Osteoblast (primary cell): ENCODE results near the gene LIPI. TPM values are rescaled to one million over a fixed set of nuclear protein-coding genes. Genes with fewer than 3 reads are reported as not detected.
A peak's percentile ranks its signal among the peaks of the same experiment; 100 is the strongest.

Source experiments
- DNase-seq: peaks from one replicate; pipeline ENCODE4 v3.0.0; 2011; ENCODE audit warnings: low spot score, mixed read lengths; ENCODE audit not compliant: insufficient read length; ENCODE audit errors: missing footprints
- H2AFZ ChIP-seq: 2 replicates; pipeline ENCODE4 v1.6.0; 2011; ENCODE audit warnings: mild to moderate bottlenecking, low read length
- H3K27ac ChIP-seq: 2 replicates; pipeline ENCODE4 v1.5.1; 2011; ENCODE audit warnings: mild to moderate bottlenecking, low read depth, low read length, moderate library complexity
- H3K27me3 ChIP-seq: 2 replicates; pipeline ENCODE4 v1.6.0; 2012; ENCODE audit warnings: mild to moderate bottlenecking, control low read depth, inconsistent platforms, low read length, moderate library complexity; ENCODE audit not compliant: insufficient read depth
- H3K36me3 ChIP-seq: 2 replicates; pipeline ENCODE4 v1.5.1; 2011; ENCODE audit warnings: mild to moderate bottlenecking, low read length, control low read depth, moderate library complexity; ENCODE audit not compliant: insufficient read depth
- H3K4me1 ChIP-seq: 2 replicates; pipeline ENCODE4 v1.5.1; 2011; ENCODE audit warnings: mild to moderate bottlenecking, low read length, control low read depth, moderate library complexity; ENCODE audit not compliant: insufficient read depth
- H3K4me2 ChIP-seq: 2 replicates; pipeline ENCODE4 v1.6.0; 2011; ENCODE audit warnings: mild to moderate bottlenecking, low read length; ENCODE audit not compliant: insufficient read depth
- H3K4me3 ChIP-seq: fragments of 200-600 bp; sonication (generic); 3 replicates; pipeline ENCODE4 v1.5.1; 2012; ENCODE audit warnings: mild to moderate bottlenecking, low read length, inconsistent platforms; ENCODE audit not compliant: insufficient read depth
- H3K79me2 ChIP-seq: 2 replicates; pipeline ENCODE4 v1.6.0; 2012; ENCODE audit warnings: mild to moderate bottlenecking, low read length, control low read depth, inconsistent platforms; ENCODE audit not compliant: insufficient read depth
- H3K9me3 ChIP-seq: 2 replicates; pipeline ENCODE4 v1.5.1; 2011; ENCODE audit warnings: low read depth, low read length, control low read depth
- H4K20me1 ChIP-seq: 2 replicates; pipeline ENCODE4 v1.6.0; 2012; ENCODE audit warnings: mild to moderate bottlenecking, low read length, control low read depth; ENCODE audit not compliant: insufficient read depth
- total RNA-seq: library from RNA; depleted of rRNA; stranded (reverse); fragments of >200 nt; gene quantifications from 2 replicates; pipeline ENCODE4 v1.2.3, GENCODE V29; 2012
- TF ChIP-seq, protein P1 (sequence below): IDR thresholded peaks from 2 replicates; pipeline ENCODE4 v1.5.1; 2011; ENCODE audit warnings: mild to moderate bottlenecking, low read depth, low read length, moderate library complexity; ENCODE audit errors: extremely low read depth

The LIPI gene
- not detected in 2 replicates for total RNA-seq

DNA sequence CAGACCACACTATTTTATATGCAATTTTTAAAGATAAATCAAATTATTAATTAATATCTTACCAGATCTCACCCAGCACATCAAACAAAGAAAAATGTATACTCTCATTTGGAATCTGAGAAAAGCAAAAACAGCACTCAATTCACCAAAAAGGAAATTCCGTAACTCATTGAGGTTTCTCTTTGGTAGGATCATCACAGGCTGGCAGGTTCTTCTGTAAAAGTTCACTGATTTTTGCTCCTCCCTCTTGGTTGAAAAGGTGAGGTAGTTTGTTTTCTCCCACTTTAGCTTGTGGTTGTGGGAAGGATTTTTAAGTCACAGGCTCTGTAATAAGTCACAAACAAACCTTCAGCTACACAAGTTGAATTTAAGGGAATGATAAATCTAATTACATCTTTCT lies at the start of gene LIPI:
TSS of gene LIPI (minus strand) at position 218 of the 400 bp plus-strand sequence. CDS start at position 108, 110 bp downstream.
- H2AFZ ChIP-seq = no peak within 1 kb of the TSS
- no peak within 1 kb of the TSS for H3K4me3 ChIP-seq
- no peaks in the 10 kb centered on the region for H3K9me3 ChIP-seq
- no peaks in the 10 kb centered on the region for H3K36me3 ChIP-seq
- no peaks in the 10 kb centered on the region for H3K4me1 ChIP-seq
- no peak within 1 kb of the TSS for H3K27ac ChIP-seq
- H3K79me2 ChIP-seq = no peaks in the 10 kb centered on the region
- TF ChIP-seq, protein P1, sequence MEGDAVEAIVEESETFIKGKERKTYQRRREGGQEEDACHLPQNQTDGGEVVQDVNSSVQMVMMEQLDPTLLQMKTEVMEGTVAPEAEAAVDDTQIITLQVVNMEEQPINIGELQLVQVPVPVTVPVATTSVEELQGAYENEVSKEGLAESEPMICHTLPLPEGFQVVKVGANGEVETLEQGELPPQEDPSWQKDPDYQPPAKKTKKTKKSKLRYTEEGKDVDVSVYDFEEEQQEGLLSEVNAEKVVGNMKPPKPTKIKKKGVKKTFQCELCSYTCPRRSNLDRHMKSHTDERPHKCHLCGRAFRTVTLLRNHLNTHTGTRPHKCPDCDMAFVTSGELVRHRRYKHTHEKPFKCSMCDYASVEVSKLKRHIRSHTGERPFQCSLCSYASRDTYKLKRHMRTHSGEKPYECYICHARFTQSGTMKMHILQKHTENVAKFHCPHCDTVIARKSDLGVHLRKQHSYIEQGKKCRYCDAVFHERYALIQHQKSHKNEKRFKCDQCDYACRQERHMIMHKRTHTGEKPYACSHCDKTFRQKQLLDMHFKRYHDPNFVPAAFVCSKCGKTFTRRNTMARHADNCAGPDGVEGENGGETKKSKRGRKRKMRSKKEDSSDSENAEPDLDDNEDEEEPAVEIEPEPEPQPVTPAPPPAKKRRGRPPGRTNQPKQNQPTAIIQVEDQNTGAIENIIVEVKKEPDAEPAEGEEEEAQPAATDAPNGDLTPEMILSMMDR = no peak
- no peaks in the 10 kb centered on the region for H3K27me3 ChIP-seq
- no peak within 1 kb of the TSS for H3K4me2 ChIP-seq
- H4K20me1 ChIP-seq = no peaks in the 10 kb centered on the region
- no peak for DNase-seq

DNA sequence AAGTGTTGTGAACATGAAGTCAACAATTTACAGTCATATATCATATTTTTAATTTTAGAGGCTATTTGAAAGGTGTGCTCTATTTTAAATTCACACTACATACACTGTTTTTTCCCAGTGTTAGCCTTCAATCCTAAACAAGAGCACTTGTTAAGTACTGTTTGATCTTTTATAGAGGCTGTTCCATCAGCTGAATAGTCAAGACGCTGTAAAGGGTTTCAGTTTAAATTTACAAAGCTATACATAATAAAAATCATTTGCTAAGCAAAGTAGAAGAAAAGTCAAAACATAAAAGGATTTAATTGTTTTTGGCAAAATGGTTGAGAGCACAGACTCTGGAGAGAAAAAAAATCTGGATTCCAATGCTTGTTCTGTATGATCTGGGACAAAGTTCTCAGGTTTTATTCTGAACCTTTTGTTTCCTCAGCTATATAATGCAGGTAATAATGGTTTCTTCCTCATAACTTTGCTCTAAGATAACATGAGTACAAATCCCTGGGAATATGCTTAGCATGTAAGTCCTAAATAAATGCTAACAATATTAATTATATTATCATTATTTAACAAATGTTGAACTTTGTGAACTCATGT lies 49.5 kb upstream of the LIPI start:
- Histone ChIP-seq H3K4me2 (no peak overlapping the region), H3K27me3 (no peaks in the 10 kb centered on the region), H3K27ac (no peak overlapping the region), H3K79me2 (no peaks in the 10 kb centered on the region), H3K9me3 (no peaks in the 10 kb centered on the region), H4K20me1 (no peaks in the 10 kb centered on the region), H3K4me3 (no peak overlapping the region), H3K4me1 (no peaks in the 10 kb centered on the region), H2AFZ (no peak overlapping the region), H3K36me3 (no peaks in the 10 kb centered on the region)
- TF ChIP-seq, protein P1 = no peak
- no peak for DNase-seq

DNA sequence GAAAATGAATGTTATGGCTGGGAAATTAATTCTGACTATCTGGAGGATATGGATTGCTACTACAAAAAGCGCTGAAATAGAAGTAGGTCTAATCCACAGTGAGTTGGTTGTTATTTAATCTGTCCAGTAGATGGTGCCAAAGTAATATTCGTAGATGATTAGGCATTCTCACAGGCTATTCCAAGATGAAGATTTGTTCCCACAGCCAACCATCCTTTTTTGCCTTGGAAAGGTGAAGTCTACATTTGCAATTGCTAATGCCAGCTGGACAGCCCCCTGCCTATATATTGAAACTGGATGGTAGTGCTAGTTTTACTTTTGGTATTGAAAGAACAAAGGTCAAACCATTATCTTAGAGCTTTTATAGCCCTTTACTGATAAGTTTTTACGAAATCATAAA lies 49.0 kb upstream of the LIPI start:
- Histone ChIP-seq H3K27ac (no peak overlapping the region), H3K4me1 (no peaks in the 10 kb centered on the region), H3K9me3 (no peaks in the 10 kb centered on the region), H3K4me2 (no peak overlapping the region), H3K27me3 (no peaks in the 10 kb centered on the region), H3K4me3 (no peak overlapping the region), H3K36me3 (no peaks in the 10 kb centered on the region), H4K20me1 (no peaks in the 10 kb centered on the region), H3K79me2 (no peaks in the 10 kb centered on the region), H2AFZ (no peak overlapping the region)
- peak; percentile 69 for DNase-seq
- TF ChIP-seq, protein P1 = peak; percentile 58

DNA sequence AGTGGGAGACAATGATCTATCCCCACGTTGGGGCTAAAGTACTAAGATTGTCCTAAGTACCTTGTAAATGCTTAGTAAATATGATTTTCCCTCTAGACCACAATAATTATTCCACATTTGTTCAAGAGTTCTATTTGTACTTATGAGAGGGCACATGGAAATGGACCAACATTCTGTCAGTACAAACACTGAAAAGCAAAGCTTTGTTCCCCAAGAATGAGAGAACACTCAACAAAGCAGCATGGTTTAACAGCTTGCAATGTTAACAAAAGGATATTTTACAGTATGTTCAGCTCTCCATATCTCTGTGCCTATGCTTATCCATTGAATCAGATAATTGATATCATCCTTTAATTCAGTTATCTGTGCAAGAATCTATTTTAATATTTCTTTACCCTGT lies 40.6 kb upstream of the LIPI start:
- DNase-seq = no peak
- TF ChIP-seq, protein P1 = no peak

More for the DNA sequence above, 40.6 kb upstream of the LIPI start:
- H4K20me1 ChIP-seq = no peaks in the 10 kb centered on the region
- no peak overlapping the region for H3K27ac ChIP-seq
- no peaks in the 10 kb centered on the region for H3K27me3 ChIP-seq
- no peaks in the 10 kb centered on the region for H3K4me1 ChIP-seq
- H3K4me2 ChIP-seq = no peak overlapping the region
- no peak overlapping the region for H2AFZ ChIP-seq
- no peak overlapping the region for H3K4me3 ChIP-seq
- H3K79me2 ChIP-seq = no peaks in the 10 kb centered on the region
- no peaks in the 10 kb centered on the region for H3K36me3 ChIP-seq
- no peaks in the 10 kb centered on the region for H3K9me3 ChIP-seq
